HUES64 (cell line): Measurements from ENCODE around the gene SMOC2.

Experiments
- H3K27ac ChIP-seq: 2 replicates; pipeline ENCODE4 v1.7.0; 2013; ENCODE audit warnings: low read depth, low read length, inconsistent platforms
- H3K27me3 ChIP-seq: 2 replicates; pipeline ENCODE4 v1.6.1; 2013; ENCODE audit warnings: mild to moderate bottlenecking, low read length; ENCODE audit not compliant: insufficient read depth
- H3K36me3 ChIP-seq: 2 replicates; pipeline ENCODE4 v1.6.1; 2013; ENCODE audit warnings: mild to moderate bottlenecking, low read length; ENCODE audit not compliant: insufficient read depth
- H3K4me1 ChIP-seq: 2 replicates; pipeline ENCODE4 v1.6.1; 2013; ENCODE audit warnings: mild to moderate bottlenecking, low read length, moderate library complexity; ENCODE audit not compliant: insufficient read depth
- H3K4me3 ChIP-seq: 2 replicates; pipeline ENCODE4 v1.5.1; 2013; ENCODE audit warnings: mild to moderate bottlenecking, low read length, moderate library complexity
- H3K9ac ChIP-seq: 2 replicates; pipeline ENCODE4 v1.6.1; 2013; ENCODE audit warnings: mild to moderate bottlenecking, low read depth, low read length
- H3K9me3 ChIP-seq: 2 replicates; pipeline ENCODE4 v1.6.1; 2013; ENCODE audit warnings: low read depth, low read length; ENCODE audit not compliant: insufficient read depth
- WGBS: fragments of 150-250, 120-280 bp; methylation state at CpG from one replicate; pipeline ENCODE4 v1.1.7; 2013; ENCODE audit warnings: missing lambda C conversion rate; 5-methylcytosine and 5-hydroxymethylcytosine counted together

The SMOC2 gene

GRCh38 chr6:168448243-168448855, 7.4 kb downstream of the SMOC2 start:
- no peaks in the 10 kb centered on the region for H3K36me3 ChIP-seq
- H3K27me3 ChIP-seq, result peaks cover 19% of the 10 kb centered on the region
- H3K27ac ChIP-seq, result no peak overlapping the region
- H3K9me3 ChIP-seq, result no peaks in the 10 kb centered on the region
- no peak overlapping the region for H3K4me3 ChIP-seq
- peaks cover 24% of the 10 kb centered on the region for H3K4me1 ChIP-seq
- H3K9ac ChIP-seq, result no peak overlapping the region
- 89% methylated on average over 11 of the region's 11 CpGs for WGBS

- H3K27me3 ChIP-seq, result peaks cover 4% of the 10 kb centered on the region; the same call in 1 of the 2 replicates
- no peaks in the 10 kb centered on the region for H3K36me3 ChIP-seq
- no peaks in the 10 kb centered on the region for H3K9me3 ChIP-seq
- no peak overlapping the region for H3K27ac ChIP-seq
- peaks cover 24% of the 10 kb centered on the region for H3K4me1 ChIP-seq
- 55% methylated on average over 7 of the region's 7 CpGs for WGBS
- H3K9ac ChIP-seq, result no peak overlapping the region
- no peak overlapping the region for H3K4me3 ChIP-seq
These were observed 9.9 kb downstream of the SMOC2 start for GRCh38 chr6:168450917-168451316.

GRCh38 chr6:168451805-168452517, 11.0 kb downstream of the SMOC2 start:
- WGBS, result 70% methylated on average over 3 of the region's 5 CpGs
- Histone ChIP-seq H3K4me1 (peaks cover 24% of the 10 kb centered on the region), H3K9me3 (no peaks in the 10 kb centered on the region), H3K27me3 (peaks cover 4% of the 10 kb centered on the region; the same call in 1 of the 2 replicates), H3K27ac (no peak overlapping the region), H3K4me3 (no peak overlapping the region), H3K9ac (no peak overlapping the region), H3K36me3 (no peaks in the 10 kb centered on the region)

GRCh38 chr6:168452685-168453377, 11.8 kb downstream of the SMOC2 start:
- H3K4me3 ChIP-seq, result no peak overlapping the region
- no peaks in the 10 kb centered on the region for H3K36me3 ChIP-seq
- no peak overlapping the region for H3K27ac ChIP-seq
- H3K9me3 ChIP-seq, result no peaks in the 10 kb centered on the region
- peaks cover 24% of the 10 kb centered on the region for H3K4me1 ChIP-seq
- no peak overlapping the region for H3K9ac ChIP-seq
- H3K27me3 ChIP-seq, result peaks cover 4% of the 10 kb centered on the region; the same call in 1 of the 2 replicates
- 76% methylated on average over 18 of the region's 18 CpGs for WGBS

GRCh38 chr6:168455847-168456530, 15.0 kb downstream of the SMOC2 start:
- Histone ChIP-seq H3K9ac (no peak overlapping the region), H3K36me3 (no peaks in the 10 kb centered on the region), H3K4me3 (no peak overlapping the region), H3K4me1 (peaks cover 23% of the 10 kb centered on the region), H3K27ac (no peak overlapping the region), H3K9me3 (no peaks in the 10 kb centered on the region), H3K27me3 (peaks cover 4% of the 10 kb centered on the region; the same call in 1 of the 2 replicates)
- WGBS, result 94% methylated on average over 32 of the region's 32 CpGs

GRCh38 chr6:168456907-168457652, 16.1 kb downstream of the SMOC2 start:
- H3K27me3 ChIP-seq, result peaks cover 4% of the 10 kb centered on the region; the same call in 1 of the 2 replicates
- H3K4me1 ChIP-seq, result peaks cover 14% of the 10 kb centered on the region
- no peak overlapping the region for H3K27ac ChIP-seq
- H3K4me3 ChIP-seq, result no peak overlapping the region
- no peaks in the 10 kb centered on the region for H3K9me3 ChIP-seq
- no peak overlapping the region for H3K9ac ChIP-seq
- 96% methylated on average over 31 of the region's 31 CpGs for WGBS
- no peaks in the 10 kb centered on the region for H3K36me3 ChIP-seq

- no peaks in the 10 kb centered on the region for H3K9me3 ChIP-seq
- H3K36me3 ChIP-seq, result no peaks in the 10 kb centered on the region
- peaks cover 4% of the 10 kb centered on the region; the same call in 1 of the 2 replicates for H3K27me3 ChIP-seq
- no peak overlapping the region for H3K9ac ChIP-seq
- no peak overlapping the region for H3K27ac ChIP-seq
- no peak overlapping the region for H3K4me3 ChIP-seq
- 70% methylated on average over 7 of the region's 7 CpGs for WGBS
- H3K4me1 ChIP-seq, result peaks cover 9% of the 10 kb centered on the region; the same call in 1 of the 2 replicates
These were observed 16.6 kb downstream of the SMOC2 start for GRCh38 chr6:168457653-168457934.

GRCh38 chr6:168458101-168458500, 17.1 kb downstream of the SMOC2 start:
- H3K4me1 ChIP-seq, result 0 out of 2 replicates have a peak, but pooled peaks cover 4% of the 10 kb centered on the region
- H3K9ac ChIP-seq, result no peak overlapping the region
- no peak overlapping the region for H3K4me3 ChIP-seq
- no peaks in the 10 kb centered on the region for H3K9me3 ChIP-seq
- WGBS, result 92% methylated on average over 12 of the region's 12 CpGs
- no peaks in the 10 kb centered on the region for H3K36me3 ChIP-seq
- no peak overlapping the region for H3K27ac ChIP-seq
- H3K27me3 ChIP-seq, result peaks cover 4% of the 10 kb centered on the region; the same call in 1 of the 2 replicates

- H3K4me3 ChIP-seq, result no peak overlapping the region
- WGBS, result 96% methylated on average over 9 of the region's 9 CpGs
- H3K27me3 ChIP-seq, result no peaks in the 10 kb centered on the region
- no peaks in the 10 kb centered on the region for H3K36me3 ChIP-seq
- H3K9me3 ChIP-seq, result no peaks in the 10 kb centered on the region
- H3K4me1 ChIP-seq, result no peaks in the 10 kb centered on the region
- H3K27ac ChIP-seq, result no peak overlapping the region
- H3K9ac ChIP-seq, result no peak overlapping the region
These were observed 18.6 kb downstream of the SMOC2 start for GRCh38 chr6:168459572-168459971.

GRCh38 chr6:168462289-168462853, 21.4 kb downstream of the SMOC2 start:
- H3K4me3 ChIP-seq, result no peak overlapping the region
- H3K27ac ChIP-seq, result no peak overlapping the region
- 93% methylated on average over 8 of the region's 8 CpGs for WGBS
- no peaks in the 10 kb centered on the region for H3K36me3 ChIP-seq
- no peak overlapping the region for H3K9ac ChIP-seq
- no peaks in the 10 kb centered on the region for H3K9me3 ChIP-seq
- H3K4me1 ChIP-seq, result no peaks in the 10 kb centered on the region
- no peaks in the 10 kb centered on the region for H3K27me3 ChIP-seq
